H9 (cell line): ENCODE data around the gene FOXG1. TPM values are rescaled to one million over a fixed set of nuclear protein-coding genes. Genes with fewer than 3 reads are reported as not detected.

Experiments
- DNase-seq: peaks from one replicate; pipeline ENCODE4 v3.0.0-alpha.2; 2017
- H2AFZ ChIP-seq: one replicate; pipeline ENCODE4 v1.6.1; 2013; ENCODE audit warnings: mild to moderate bottlenecking, low read length, control low read depth, moderate library complexity
- H2AK5ac ChIP-seq: 2 replicates; pipeline ENCODE4 v1.6.1; 2013; ENCODE audit warnings: low read length, control low read depth, mixed read lengths; ENCODE audit not compliant: insufficient read length
- H2BK120ac ChIP-seq: one replicate; pipeline ENCODE4 v1.6.1; 2013; ENCODE audit warnings: low read depth, mild to moderate bottlenecking, low read length, control low read depth, inconsistent platforms; ENCODE audit not compliant: poor library complexity, severe bottlenecking
- H2BK12ac ChIP-seq: 2 replicates; pipeline ENCODE4 v1.6.1; 2013; ENCODE audit warnings: low read length, control low read depth, mixed read lengths, low read depth; ENCODE audit not compliant: insufficient read length
- H2BK15ac ChIP-seq: 2 replicates; pipeline ENCODE4 v1.6.1; 2013; ENCODE audit warnings: low read depth, low read length, control low read depth
- H2BK20ac ChIP-seq: one replicate; pipeline ENCODE4 v1.6.1; 2013; ENCODE audit warnings: low read depth, mild to moderate bottlenecking, low read length, control low read depth, inconsistent platforms; ENCODE audit not compliant: poor library complexity, severe bottlenecking
- H2BK5ac ChIP-seq: 2 replicates; pipeline ENCODE4 v1.6.1; 2013; ENCODE audit warnings: low read length, control low read depth, mixed read lengths; ENCODE audit not compliant: insufficient read length
- H3K14ac ChIP-seq: 2 replicates; pipeline ENCODE4 v1.6.1; 2013; ENCODE audit warnings: low read length, control low read depth; ENCODE audit not compliant: insufficient read depth
- H3K18ac ChIP-seq: 2 replicates; pipeline ENCODE4 v1.6.1; 2013; ENCODE audit warnings: low read depth, mild to moderate bottlenecking, mixed read lengths, low read length, control low read depth; ENCODE audit not compliant: insufficient read length
- H3K23ac ChIP-seq: 2 replicates; pipeline ENCODE4 v1.6.1; 2013; ENCODE audit warnings: low read length, control low read depth, mixed read lengths, low read depth; ENCODE audit not compliant: insufficient read length
- H3K23me2 ChIP-seq: 2 replicates; pipeline ENCODE4 v1.6.1; 2013; ENCODE audit warnings: low read depth, mild to moderate bottlenecking, mixed read lengths, low read length, control low read depth; ENCODE audit not compliant: insufficient read length, poor library complexity, severe bottlenecking
- H3K27ac ChIP-seq: 2 replicates; pipeline ENCODE4 v1.5.1; 2013; ENCODE audit warnings: low read length, control low read depth, mixed read lengths, low read depth; ENCODE audit not compliant: insufficient read length
- H3K27me3 ChIP-seq: 2 replicates; pipeline ENCODE4 v1.6.1; 2013; ENCODE audit warnings: low read length, control low read depth, inconsistent platforms; ENCODE audit not compliant: insufficient read depth
- H3K4ac ChIP-seq: 2 replicates; pipeline ENCODE4 v1.6.1; 2013; ENCODE audit warnings: low read depth, mild to moderate bottlenecking, control low read depth, inconsistent platforms, low read length, moderate library complexity
- H3K4me1 ChIP-seq: 2 replicates; pipeline ENCODE4 v1.6.1; 2013; ENCODE audit warnings: low read length, control low read depth, inconsistent platforms; ENCODE audit not compliant: insufficient read depth
- H3K4me2 ChIP-seq: 2 replicates; pipeline ENCODE4 v1.6.1; 2013; ENCODE audit warnings: low read length, control low read depth, mixed read lengths; ENCODE audit not compliant: insufficient read length, insufficient read depth
- H3K56ac ChIP-seq: 2 replicates; pipeline ENCODE4 v1.6.1; 2013; ENCODE audit warnings: low read depth, mild to moderate bottlenecking, mixed read lengths, low read length, control low read depth; ENCODE audit not compliant: insufficient read length
- H3K79me1 ChIP-seq: 2 replicates; pipeline ENCODE4 v1.6.1; 2013; ENCODE audit warnings: low read depth, mild to moderate bottlenecking, moderate library complexity, low read length, control low read depth, inconsistent platforms; ENCODE audit not compliant: insufficient read depth, poor library complexity, severe bottlenecking
- H3K79me2 ChIP-seq: 2 replicates; pipeline ENCODE4 v1.6.1; 2013; ENCODE audit warnings: low read length, control low read depth, inconsistent platforms; ENCODE audit not compliant: insufficient read depth
- H3K9ac ChIP-seq: 2 replicates; pipeline ENCODE4 v1.6.1; 2013; ENCODE audit warnings: low read length, control low read depth, mixed read lengths; ENCODE audit not compliant: insufficient read length; ENCODE audit errors: extremely low read depth
- H3K9me3 ChIP-seq: one replicate; pipeline ENCODE4 v1.6.1; 2013; ENCODE audit warnings: low read depth, low read length, inconsistent platforms; ENCODE audit not compliant: control insufficient read depth
- H3T11ph ChIP-seq: one replicate; pipeline ENCODE4 v1.6.1; 2013; ENCODE audit warnings: mild to moderate bottlenecking, low read length, control low read depth, inconsistent platforms
- H4K20me1 ChIP-seq: one replicate; pipeline ENCODE4 v1.6.1; 2013; ENCODE audit not compliant: control insufficient read depth, insufficient read length, insufficient read depth
- H4K5ac ChIP-seq: 2 replicates; pipeline ENCODE4 v1.6.1; 2013; ENCODE audit warnings: low read depth, mild to moderate bottlenecking, mixed read lengths, low read length, control low read depth; ENCODE audit not compliant: insufficient read length
- H4K8ac ChIP-seq: replicated peaks from 2 replicates; pipeline ENCODE4 v1.6.1; 2013; ENCODE audit warnings: low read length, control low read depth, mixed read lengths, low read depth; ENCODE audit not compliant: insufficient read length
- H4K91ac ChIP-seq: 2 replicates; pipeline ENCODE4 v1.6.1; 2013; ENCODE audit warnings: low read depth, mild to moderate bottlenecking, moderate library complexity, mixed read lengths, low read length, control low read depth; ENCODE audit not compliant: insufficient read length
- H3K27ac Mint-ChIP-seq, 3 experiments: 2 replicates in 2 of 3; 3 replicates in 1 of 3; pipeline ENCODE4 v1.8.0; 2020 to 2021; ENCODE audit warnings: mixed read lengths in 3 of 3, mild to moderate bottlenecking in 1 of 3, moderate library complexity in 1 of 3
- H3K27me3 Mint-ChIP-seq: 2 replicates; pipeline ENCODE4 v1.8.0; 2021; ENCODE audit warnings: low read depth, mild to moderate bottlenecking, moderate library complexity, mixed read lengths
- H3K36me3 Mint-ChIP-seq, 3 experiments: 2 replicates in 2 of 3; 3 replicates in 1 of 3; pipeline ENCODE4 v1.8.0; 2020 to 2021; ENCODE audit warnings: low read depth in 3 of 3, mixed read lengths in 3 of 3; ENCODE audit not compliant: insufficient read depth in 1 of 3
- H3K4me1 Mint-ChIP-seq, 2 experiments: 2 replicates each; pipeline ENCODE4 v1.8.0; 2020; ENCODE audit warnings: mixed read lengths in 2 of 2
- H3K4me3 Mint-ChIP-seq, 2 experiments: 2 replicates in 1 of 2; 3 replicates in 1 of 2; pipeline ENCODE4 v1.8.0; 2020 to 2021; ENCODE audit warnings: mild to moderate bottlenecking in 2 of 2, mixed read lengths in 2 of 2, moderate library complexity in 1 of 2
- H3K9me3 Mint-ChIP-seq, 2 experiments: 2 replicates in 1 of 2; 3 replicates in 1 of 2; pipeline ENCODE4 v1.8.0; 2020; ENCODE audit warnings: mild to moderate bottlenecking in 2 of 2, mixed read lengths in 2 of 2, moderate library complexity in 1 of 2
- WGBS: extraction: QIAGEN DNeasy Blood & Tissue Kit; methylation state at CpG from one replicate; pipeline ENCODE4 v1.1.7; 2013; ENCODE audit warnings: missing lambda C conversion rate, low lambda C conversion rate, mixed read lengths; ENCODE audit not compliant: insufficient read length; ENCODE audit errors: extremely low coverage; 5-methylcytosine and 5-hydroxymethylcytosine counted together
- total RNA-seq: library from RNA; stranded (reverse); gene quantifications from 2 replicates; pipeline ENCODE4 v1.2.1, GENCODE V29; 2021
- TF ChIP-seq, protein P1 (sequence below): fragments of 200-600 bp; sonication (generic); conservative IDR thresholded peaks from 3 replicates; pipeline ENCODE4 v1.8.0; 2021; ENCODE audit warnings: antibody characterized with exemption, mild to moderate bottlenecking

FOXG1 gene
- total RNA-seq, 1 experiment from 2014 or later, result 0.11 TPM

DNA sequence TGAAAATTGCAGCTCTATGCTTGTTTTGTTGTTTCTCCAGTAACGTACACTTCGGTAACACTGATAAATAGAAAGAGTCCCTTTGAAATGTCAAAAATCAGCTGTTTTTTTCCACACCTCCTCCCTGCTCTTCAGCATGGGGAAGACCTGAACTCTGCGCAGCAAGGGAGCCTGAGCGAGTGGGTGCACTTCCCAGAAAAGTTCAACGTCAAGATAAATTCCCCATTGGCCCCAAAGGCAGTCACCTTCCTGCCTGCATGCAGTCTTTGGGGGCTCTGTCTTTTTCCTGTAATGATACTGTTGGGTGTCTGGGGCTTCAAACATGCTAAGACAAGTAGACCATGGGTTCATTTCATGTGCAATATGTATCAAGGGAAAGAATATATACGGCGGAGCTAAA is 8.8 kb upstream of the FOXG1 start:
- Histone ChIP-seq H3K23ac (no peak overlapping the region), H2AFZ (no peak overlapping the region), H3K23me2 (peaks cover 4% of the 10 kb centered on the region), H3K27ac (no peak overlapping the region), H4K8ac (no peak overlapping the region), H2BK12ac (no peak overlapping the region), H3K9me3 (no peaks in the 10 kb centered on the region), H4K5ac (no peak overlapping the region), H3K27me3 (peaks cover 79% of the 10 kb centered on the region), H3K4me2 (no peak overlapping the region), H2AK5ac (no peak overlapping the region), H2BK20ac (no peak overlapping the region), H2BK120ac (no peak overlapping the region), H3K4me1 (peaks cover 5% of the 10 kb centered on the region; the same call in 1 of the 2 replicates), H3K14ac (no peak overlapping the region), H2BK5ac (no peak overlapping the region), H4K91ac (no peak overlapping the region), H3K9ac (no peak overlapping the region), H3K4ac (no peak overlapping the region), H3K79me2 (no peaks in the 10 kb centered on the region), H2BK15ac (no peak overlapping the region), H3K56ac (no peak overlapping the region), H3K18ac (no peak overlapping the region), H4K20me1 (no peaks in the 10 kb centered on the region), H3T11ph (no peak overlapping the region), H3K79me1 (no peaks in the 10 kb centered on the region)
- H3K9me3 Mint-ChIP-seq, result peaks cover 5% of the 10 kb centered on the region in 2 experiments; a peak in 4 of 5 replicates
- H3K36me3 Mint-ChIP-seq, result no peaks in the 10 kb centered on the region
- WGBS, result no CpG with 5 or more reads among the region's 7 CpGs
- no peak overlapping the region; a peak in 1 of 5 replicates for H3K4me3 Mint-ChIP-seq
- DNase-seq, result no peak
- peaks cover 88% of the 10 kb centered on the region for H3K27me3 Mint-ChIP-seq
- peaks cover 16 to 58% of the 10 kb centered on the region in 2 experiments for H3K4me1 Mint-ChIP-seq
- TF ChIP-seq, protein P1, sequence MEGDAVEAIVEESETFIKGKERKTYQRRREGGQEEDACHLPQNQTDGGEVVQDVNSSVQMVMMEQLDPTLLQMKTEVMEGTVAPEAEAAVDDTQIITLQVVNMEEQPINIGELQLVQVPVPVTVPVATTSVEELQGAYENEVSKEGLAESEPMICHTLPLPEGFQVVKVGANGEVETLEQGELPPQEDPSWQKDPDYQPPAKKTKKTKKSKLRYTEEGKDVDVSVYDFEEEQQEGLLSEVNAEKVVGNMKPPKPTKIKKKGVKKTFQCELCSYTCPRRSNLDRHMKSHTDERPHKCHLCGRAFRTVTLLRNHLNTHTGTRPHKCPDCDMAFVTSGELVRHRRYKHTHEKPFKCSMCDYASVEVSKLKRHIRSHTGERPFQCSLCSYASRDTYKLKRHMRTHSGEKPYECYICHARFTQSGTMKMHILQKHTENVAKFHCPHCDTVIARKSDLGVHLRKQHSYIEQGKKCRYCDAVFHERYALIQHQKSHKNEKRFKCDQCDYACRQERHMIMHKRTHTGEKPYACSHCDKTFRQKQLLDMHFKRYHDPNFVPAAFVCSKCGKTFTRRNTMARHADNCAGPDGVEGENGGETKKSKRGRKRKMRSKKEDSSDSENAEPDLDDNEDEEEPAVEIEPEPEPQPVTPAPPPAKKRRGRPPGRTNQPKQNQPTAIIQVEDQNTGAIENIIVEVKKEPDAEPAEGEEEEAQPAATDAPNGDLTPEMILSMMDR, result no peak
- H3K27ac Mint-ChIP-seq, result no peak overlapping the region
